ENCODE measurements around the gene ROPN1L. TPM values are rescaled to one million over a fixed set of nuclear protein-coding genes. Genes with fewer than 3 reads are reported as not detected.
"Not testable (repeated sequence)": the region's sequence is repeated elsewhere in the genome, so short reads cannot be mapped to it uniquely, and the experiment has no call there.

Gene ROPN1L
- total RNA-seq, 2 donors from 2014 or later, result 4.7 to 5.3 TPM

- no peak for DNase-seq
- H3K4me1 Mint-ChIP-seq, result peaks cover 7% of the 10 kb centered on the region
- H3K9me3 ChIP-seq (ENCODE audit: control insufficient read depth, low read length, poor library complexity, severe bottlenecking), result no peaks in the 10 kb centered on the region
- H3K36me3 Mint-ChIP-seq (ENCODE audit: low read depth), result no peaks in the 10 kb centered on the region
- no peak overlapping the region for H3K27ac Mint-ChIP-seq
- ATAC-seq, result no peak
- no peak overlapping the region for H3K4me3 Mint-ChIP-seq
- H3K27me3 Mint-ChIP-seq, result peaks cover 26% of the 10 kb centered on the region
These were observed 41.3 kb downstream of the ROPN1L start for GRCh38 chr5:10482791-10483530.

- H3K27ac Mint-ChIP-seq, result no peak overlapping the region
- DNase-seq (no peak), ATAC-seq (no peak)
- H3K4me3 Mint-ChIP-seq, result peak overlapping the region; percentile 50
- no peaks in the 10 kb centered on the region for H3K9me3 ChIP-seq (ENCODE audit: control insufficient read depth, low read length, poor library complexity, severe bottlenecking)
- peaks cover 9% of the 10 kb centered on the region for H3K4me1 Mint-ChIP-seq
- peaks cover 26% of the 10 kb centered on the region for H3K27me3 Mint-ChIP-seq
- no peaks in the 10 kb centered on the region for H3K36me3 Mint-ChIP-seq (ENCODE audit: low read depth)
These were observed 43.1 kb downstream of the ROPN1L start for GRCh38 chr5:10484774-10485141.

GRCh38 chr5:10485142-10485795 is 43.6 kb downstream of the ROPN1L start:
- H3K36me3 Mint-ChIP-seq (ENCODE audit: low read depth), result no peaks in the 10 kb centered on the region
- H3K27ac Mint-ChIP-seq, result no peak overlapping the region
- no peak for DNase-seq
- no peak for ATAC-seq
- peaks cover 14% of the 10 kb centered on the region for H3K4me1 Mint-ChIP-seq
- H3K4me3 Mint-ChIP-seq, result no peak overlapping the region
- peaks cover 26% of the 10 kb centered on the region for H3K27me3 Mint-ChIP-seq
- no peaks in the 10 kb centered on the region for H3K9me3 ChIP-seq (ENCODE audit: control insufficient read depth, low read length, poor library complexity, severe bottlenecking)

GRCh38 chr5:10485897-10486296 is 44.2 kb downstream of the ROPN1L start:
- H3K36me3 Mint-ChIP-seq (ENCODE audit: low read depth), result no peaks in the 10 kb centered on the region
- no peak for DNase-seq
- no peaks in the 10 kb centered on the region for H3K9me3 ChIP-seq (ENCODE audit: control insufficient read depth, low read length, poor library complexity, severe bottlenecking)
- no peak overlapping the region for H3K27ac Mint-ChIP-seq
- peaks cover 14% of the 10 kb centered on the region for H3K4me1 Mint-ChIP-seq
- ATAC-seq, result no peak
- peaks cover 21% of the 10 kb centered on the region for H3K27me3 Mint-ChIP-seq
- no peak overlapping the region for H3K4me3 Mint-ChIP-seq

GRCh38 chr5:10486511-10487344 is 45.0 kb downstream of the ROPN1L start:
- Mint-ChIP-seq H3K4me3 (no peak overlapping the region), H3K4me1 (peaks cover 13% of the 10 kb centered on the region)

GRCh38 chr5:10488144-10488543 is 46.5 kb downstream of the ROPN1L start:
- Mint-ChIP-seq H3K27ac (peak overlapping the region; percentile 91), H3K27me3 (peaks cover 6% of the 10 kb centered on the region), H3K4me1 (peaks cover 13% of the 10 kb centered on the region)

More at GRCh38 chr5:10486511-10487344, 45.0 kb downstream of the ROPN1L start:
- H3K9me3 ChIP-seq (ENCODE audit: control insufficient read depth, low read length, poor library complexity, severe bottlenecking), result no peaks in the 10 kb centered on the region
- H3K36me3 Mint-ChIP-seq (ENCODE audit: low read depth), result no peaks in the 10 kb centered on the region
- DNase-seq (no peak), ATAC-seq (no peak)
- H3K27me3 Mint-ChIP-seq, result peaks cover 16% of the 10 kb centered on the region
- no peak overlapping the region for H3K27ac Mint-ChIP-seq

GRCh38 chr5:10489810-10490426 is 48.2 kb downstream of the ROPN1L start:
- DNase-seq (no peak), ATAC-seq (peak; percentile 73)
- no peaks in the 10 kb centered on the region for H3K9me3 ChIP-seq (ENCODE audit: control insufficient read depth, low read length, poor library complexity, severe bottlenecking)
- Mint-ChIP-seq H3K27me3 (no peaks in the 10 kb centered on the region), H3K4me1 (peaks cover 13% of the 10 kb centered on the region), H3K4me3 (peak overlapping the region; percentile 60), H3K36me3 (ENCODE audit: low read depth) (no peaks in the 10 kb centered on the region), H3K27ac (peak overlapping the region; percentile 91)

More at GRCh38 chr5:10488144-10488543, 46.5 kb downstream of the ROPN1L start:
- H3K9me3 ChIP-seq (ENCODE audit: control insufficient read depth, low read length, poor library complexity, severe bottlenecking), result no peaks in the 10 kb centered on the region
- ATAC-seq (no peak), DNase-seq (no peak)
- Mint-ChIP-seq H3K4me3 (no peak overlapping the region), H3K36me3 (ENCODE audit: low read depth) (no peaks in the 10 kb centered on the region)

- Mint-ChIP-seq H3K4me3 (no peak overlapping the region), H3K27me3 (no peaks in the 10 kb centered on the region), H3K27ac (peak overlapping the region; percentile 56), H3K4me1 (peaks cover 13% of the 10 kb centered on the region), H3K36me3 (ENCODE audit: low read depth) (no peaks in the 10 kb centered on the region)
- no peak for ATAC-seq
- DNase-seq, result no peak
- H3K9me3 ChIP-seq (ENCODE audit: control insufficient read depth, low read length, poor library complexity, severe bottlenecking), result no peaks in the 10 kb centered on the region
These were observed 49.4 kb downstream of the ROPN1L start for GRCh38 chr5:10490927-10491672.

GRCh38 chr5:10491673-10492026 is 50.0 kb downstream of the ROPN1L start:
- Mint-ChIP-seq H3K36me3 (ENCODE audit: low read depth) (no peaks in the 10 kb centered on the region), H3K4me1 (peaks cover 13% of the 10 kb centered on the region), H3K4me3 (no peak overlapping the region), H3K27ac (peak overlapping the region; percentile 56), H3K27me3 (no peaks in the 10 kb centered on the region)
- no peaks in the 10 kb centered on the region for H3K9me3 ChIP-seq (ENCODE audit: control insufficient read depth, low read length, poor library complexity, severe bottlenecking)
- ATAC-seq, result no peak
- DNase-seq, result no peak

- H3K27ac Mint-ChIP-seq, result no peak overlapping the region
- no peak overlapping the region for H3K4me3 Mint-ChIP-seq
- H3K4me1 Mint-ChIP-seq, result peaks cover 9% of the 10 kb centered on the region
- H3K27me3 Mint-ChIP-seq, result peaks cover 5% of the 10 kb centered on the region
- no peak for ATAC-seq
- H3K9me3 ChIP-seq (ENCODE audit: control insufficient read depth, low read length, poor library complexity, severe bottlenecking), result no peaks in the 10 kb centered on the region
- no peak for DNase-seq
- H3K36me3 Mint-ChIP-seq (ENCODE audit: low read depth), result no peaks in the 10 kb centered on the region
These were observed 52.2 kb downstream of the ROPN1L start for GRCh38 chr5:10493884-10494283.

GRCh38 chr5:10494497-10494896 is 52.8 kb downstream of the ROPN1L start:
- not testable (repeated sequence) for H3K4me1 Mint-ChIP-seq; H3K4me3 Mint-ChIP-seq; DNase-seq; H3K27me3 Mint-ChIP-seq; H3K27ac Mint-ChIP-seq; H3K9me3 ChIP-seq (ENCODE audit: control insufficient read depth, low read length, poor library complexity, severe bottlenecking); ATAC-seq; H3K36me3 Mint-ChIP-seq (ENCODE audit: low read depth)

- ATAC-seq, result no peak
- no peaks in the 10 kb centered on the region for H3K4me1 Mint-ChIP-seq
- H3K4me3 Mint-ChIP-seq, result no peak overlapping the region
- H3K36me3 Mint-ChIP-seq (ENCODE audit: low read depth), result no peaks in the 10 kb centered on the region
- H3K27me3 Mint-ChIP-seq, result peaks cover 8% of the 10 kb centered on the region
- no peak overlapping the region for H3K27ac Mint-ChIP-seq
- H3K9me3 ChIP-seq (ENCODE audit: control insufficient read depth, low read length, poor library complexity, severe bottlenecking), result no peaks in the 10 kb centered on the region
- no peak for DNase-seq
These were observed 55.9 kb downstream of the ROPN1L start for GRCh38 chr5:10497554-10497953.

Measured in T-helper 17 cell (primary cell).